ENCODE data around the gene ZC3H13.

- TF ChIP-seq, protein P1, sequence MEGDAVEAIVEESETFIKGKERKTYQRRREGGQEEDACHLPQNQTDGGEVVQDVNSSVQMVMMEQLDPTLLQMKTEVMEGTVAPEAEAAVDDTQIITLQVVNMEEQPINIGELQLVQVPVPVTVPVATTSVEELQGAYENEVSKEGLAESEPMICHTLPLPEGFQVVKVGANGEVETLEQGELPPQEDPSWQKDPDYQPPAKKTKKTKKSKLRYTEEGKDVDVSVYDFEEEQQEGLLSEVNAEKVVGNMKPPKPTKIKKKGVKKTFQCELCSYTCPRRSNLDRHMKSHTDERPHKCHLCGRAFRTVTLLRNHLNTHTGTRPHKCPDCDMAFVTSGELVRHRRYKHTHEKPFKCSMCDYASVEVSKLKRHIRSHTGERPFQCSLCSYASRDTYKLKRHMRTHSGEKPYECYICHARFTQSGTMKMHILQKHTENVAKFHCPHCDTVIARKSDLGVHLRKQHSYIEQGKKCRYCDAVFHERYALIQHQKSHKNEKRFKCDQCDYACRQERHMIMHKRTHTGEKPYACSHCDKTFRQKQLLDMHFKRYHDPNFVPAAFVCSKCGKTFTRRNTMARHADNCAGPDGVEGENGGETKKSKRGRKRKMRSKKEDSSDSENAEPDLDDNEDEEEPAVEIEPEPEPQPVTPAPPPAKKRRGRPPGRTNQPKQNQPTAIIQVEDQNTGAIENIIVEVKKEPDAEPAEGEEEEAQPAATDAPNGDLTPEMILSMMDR (IDR thresholded peaks at IDR 0.05): no peak
- TF ChIP-seq POLR2A (IDR thresholded peaks at IDR 0.05): no peak
These were observed 6.9 kb upstream of the ZC3H13 start for GRCh38 chr13:46059405-46059804.

Measured in adrenal gland (tissue), 5 donors.